ENCODE data around the gene PCDHA4. TPM values are rescaled to one million over a fixed set of nuclear protein-coding genes. Genes with fewer than 3 reads are reported as not detected.
"Not testable (repeated sequence)": the region's sequence is repeated elsewhere in the genome, so short reads cannot be mapped to it uniquely, and the experiment has no call there.

The PCDHA4 gene
- total and polyA plus RNA-seq, 2 donors (not counting 1 experiment from before 2014, with no cell fraction given), result 0.42 to 1.2 TPM

GRCh38 chr5:140791089-140791488 is 15.8 kb upstream of the PCDHA4 start:
- Histone ChIP-seq H3K79me2 (ENCODE audit: control insufficient read depth, insufficient read depth, low read length) (no peaks in the 10 kb centered on the region), H3K9ac (ENCODE audit: insufficient read depth, low read length) (no peak overlapping the region), H2AFZ (ENCODE audit: low read length) (no peak overlapping the region), H3K4me1 (ENCODE audit: control insufficient read depth, extremely low read depth, insufficient read depth, low read length) (no peaks in the 10 kb centered on the region), H3K4me2 (ENCODE audit: extremely low read depth, insufficient read depth, low read length) (no peak overlapping the region), H4K20me1 (ENCODE audit: control insufficient read depth, extremely low read depth, insufficient read depth, low read length) (no peaks in the 10 kb centered on the region), H3K4me3 (replicated peaks in 1 of 4; ENCODE audit: control extremely low read depth in 1 of 4, insufficient read depth in 1 of 4, low read depth in 3 of 4, low read length in 4 of 4) (no peak overlapping the region), H3K36me3 (ENCODE audit: control insufficient read depth, insufficient read depth, low read length) (no peaks in the 10 kb centered on the region), H3K9me3 (ENCODE audit: control insufficient read depth, insufficient read depth, low read depth, low read length) (no peaks in the 10 kb centered on the region), H3K27ac (ENCODE audit: insufficient read depth, low read length) (no peak overlapping the region), H3K27me3 (ENCODE audit: control insufficient read depth, insufficient read depth, low read length) (no peaks in the 10 kb centered on the region)
- no peak for DNase-seq (ENCODE audit: low read depth in 2 of 2)
- TF ChIP-seq EZH2 (IDR thresholded peaks at IDR 0.05; ENCODE audit: low read length, missing control alignments), result no peak
- TF ChIP-seq, protein P1, sequence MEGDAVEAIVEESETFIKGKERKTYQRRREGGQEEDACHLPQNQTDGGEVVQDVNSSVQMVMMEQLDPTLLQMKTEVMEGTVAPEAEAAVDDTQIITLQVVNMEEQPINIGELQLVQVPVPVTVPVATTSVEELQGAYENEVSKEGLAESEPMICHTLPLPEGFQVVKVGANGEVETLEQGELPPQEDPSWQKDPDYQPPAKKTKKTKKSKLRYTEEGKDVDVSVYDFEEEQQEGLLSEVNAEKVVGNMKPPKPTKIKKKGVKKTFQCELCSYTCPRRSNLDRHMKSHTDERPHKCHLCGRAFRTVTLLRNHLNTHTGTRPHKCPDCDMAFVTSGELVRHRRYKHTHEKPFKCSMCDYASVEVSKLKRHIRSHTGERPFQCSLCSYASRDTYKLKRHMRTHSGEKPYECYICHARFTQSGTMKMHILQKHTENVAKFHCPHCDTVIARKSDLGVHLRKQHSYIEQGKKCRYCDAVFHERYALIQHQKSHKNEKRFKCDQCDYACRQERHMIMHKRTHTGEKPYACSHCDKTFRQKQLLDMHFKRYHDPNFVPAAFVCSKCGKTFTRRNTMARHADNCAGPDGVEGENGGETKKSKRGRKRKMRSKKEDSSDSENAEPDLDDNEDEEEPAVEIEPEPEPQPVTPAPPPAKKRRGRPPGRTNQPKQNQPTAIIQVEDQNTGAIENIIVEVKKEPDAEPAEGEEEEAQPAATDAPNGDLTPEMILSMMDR (conservative IDR thresholded peaks at IDR 0.05 in 1 of 2, IDR thresholded peaks at IDR 0.05 in 1 of 2; ENCODE audit: low read depth in 1 of 2, low read length in 2 of 2), result no peak

DNA sequence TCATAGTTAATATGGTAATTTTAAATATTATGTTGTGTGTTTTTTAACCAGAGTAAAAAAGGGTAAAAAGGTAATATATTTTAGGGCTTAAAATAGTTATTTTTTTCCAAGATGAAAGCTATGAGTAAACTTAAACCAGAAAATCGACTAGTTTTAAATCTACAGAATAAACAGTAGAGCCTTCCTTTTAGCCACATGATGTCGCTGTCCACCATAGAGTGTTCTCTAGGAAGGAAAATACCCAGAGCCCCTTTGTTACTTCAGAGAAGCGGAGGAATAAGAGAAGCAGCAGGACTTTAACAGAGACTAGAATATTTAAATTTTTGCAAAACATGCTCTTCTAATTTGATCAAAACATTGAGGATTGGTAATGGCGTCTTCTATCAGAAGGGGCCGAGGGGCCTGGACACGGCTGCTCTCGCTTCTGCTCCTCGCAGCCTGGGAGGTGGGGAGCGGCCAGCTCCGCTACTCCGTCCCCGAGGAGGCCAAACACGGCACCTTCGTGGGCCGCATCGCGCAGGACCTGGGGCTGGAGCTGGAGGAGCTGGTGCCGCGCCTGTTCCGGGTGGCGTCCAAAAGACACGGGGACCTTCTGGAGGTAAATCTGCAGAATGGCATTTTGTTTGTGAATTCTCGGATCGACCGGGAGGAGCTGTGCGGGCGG is 12.1 kb upstream of the PCDHA4 start, which contains the start of gene PCDHA2:
TSS of gene PCDHA2 (plus strand) at position 258 of the 664 bp plus-strand sequence.
- H3K9ac ChIP-seq (ENCODE audit: insufficient read depth, low read length), result no peak within 1 kb of the TSS
- TF ChIP-seq, protein P1 (conservative IDR thresholded peaks at IDR 0.05 in 1 of 2, IDR thresholded peaks at IDR 0.05 in 1 of 2; ENCODE audit: low read depth in 1 of 2, low read length in 2 of 2), result peak in 1 of 2 donors; percentile 6
- no peak for TF ChIP-seq EZH2 (IDR thresholded peaks at IDR 0.05; ENCODE audit: low read length, missing control alignments)
- DNase-seq (ENCODE audit: low read depth in 2 of 2), result peak in 1 of 2 donors; percentile 5
- H3K79me2 ChIP-seq (ENCODE audit: control insufficient read depth, insufficient read depth, low read length), result no peaks in the 10 kb centered on the region
- no peaks in the 10 kb centered on the region for H3K36me3 ChIP-seq (ENCODE audit: control insufficient read depth, insufficient read depth, low read length)
- no peaks in the 10 kb centered on the region for H3K4me1 ChIP-seq (ENCODE audit: control insufficient read depth, extremely low read depth, insufficient read depth, low read length)
- H3K27ac ChIP-seq (ENCODE audit: insufficient read depth, low read length), result no peak within 1 kb of the TSS
- no peaks in the 10 kb centered on the region for H4K20me1 ChIP-seq (ENCODE audit: control insufficient read depth, extremely low read depth, insufficient read depth, low read length)
- no peaks in the 10 kb centered on the region for H3K9me3 ChIP-seq (ENCODE audit: control insufficient read depth, insufficient read depth, low read depth, low read length)
- no peak within 1 kb of the TSS for H3K4me2 ChIP-seq (ENCODE audit: extremely low read depth, insufficient read depth, low read length)
- no peaks in the 10 kb centered on the region for H3K27me3 ChIP-seq (ENCODE audit: control insufficient read depth, insufficient read depth, low read length)
- H3K4me3 ChIP-seq (replicated peaks in 1 of 4; ENCODE audit: control extremely low read depth in 1 of 4, insufficient read depth in 1 of 4, low read depth in 3 of 4, low read length in 4 of 4), result peak within 1 kb of the TSS in 2 of 4 experiments; percentile 7 to 23
- H2AFZ ChIP-seq (ENCODE audit: low read length), result no peak within 1 kb of the TSS

DNA sequence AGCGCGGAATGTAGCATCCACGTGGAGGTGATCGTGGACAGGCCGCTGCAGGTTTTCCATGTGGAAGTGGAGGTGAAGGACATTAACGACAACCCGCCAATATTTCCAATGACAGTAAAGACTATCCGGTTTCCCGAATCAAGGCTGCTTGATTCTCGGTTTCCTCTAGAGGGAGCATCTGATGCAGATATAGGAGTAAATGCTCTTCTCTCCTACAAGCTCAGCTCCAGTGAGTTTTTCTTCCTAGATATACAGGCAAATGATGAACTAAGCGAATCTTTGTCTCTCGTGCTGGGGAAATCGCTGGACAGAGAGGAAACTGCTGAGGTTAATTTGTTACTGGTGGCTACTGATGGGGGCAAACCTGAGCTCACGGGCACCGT is 11.6 kb upstream of the PCDHA4 start:
- Histone ChIP-seq H3K9ac (ENCODE audit: insufficient read depth, low read length) (no peak overlapping the region), H3K4me1 (ENCODE audit: control insufficient read depth, extremely low read depth, insufficient read depth, low read length) (no peaks in the 10 kb centered on the region), H3K27me3 (ENCODE audit: control insufficient read depth, insufficient read depth, low read length) (no peaks in the 10 kb centered on the region), H3K9me3 (ENCODE audit: control insufficient read depth, insufficient read depth, low read depth, low read length) (no peaks in the 10 kb centered on the region), H4K20me1 (ENCODE audit: control insufficient read depth, extremely low read depth, insufficient read depth, low read length) (no peaks in the 10 kb centered on the region), H3K27ac (ENCODE audit: insufficient read depth, low read length) (no peak overlapping the region), H3K36me3 (ENCODE audit: control insufficient read depth, insufficient read depth, low read length) (no peaks in the 10 kb centered on the region), H2AFZ (ENCODE audit: low read length) (no peak overlapping the region), H3K4me3 (replicated peaks in 1 of 4; ENCODE audit: control extremely low read depth in 1 of 4, insufficient read depth in 1 of 4, low read depth in 3 of 4, low read length in 4 of 4) (peak overlapping the region in 1 of 4 experiments; percentile 7), H3K4me2 (ENCODE audit: extremely low read depth, insufficient read depth, low read length) (no peak overlapping the region), H3K79me2 (ENCODE audit: control insufficient read depth, insufficient read depth, low read length) (no peaks in the 10 kb centered on the region)
- TF ChIP-seq EZH2 (IDR thresholded peaks at IDR 0.05; ENCODE audit: low read length, missing control alignments), result no peak
- TF ChIP-seq, protein P1 (conservative IDR thresholded peaks at IDR 0.05 in 1 of 2, IDR thresholded peaks at IDR 0.05 in 1 of 2; ENCODE audit: low read depth in 1 of 2, low read length in 2 of 2), result no peak
- no peak for DNase-seq (ENCODE audit: low read depth in 2 of 2)

DNA sequence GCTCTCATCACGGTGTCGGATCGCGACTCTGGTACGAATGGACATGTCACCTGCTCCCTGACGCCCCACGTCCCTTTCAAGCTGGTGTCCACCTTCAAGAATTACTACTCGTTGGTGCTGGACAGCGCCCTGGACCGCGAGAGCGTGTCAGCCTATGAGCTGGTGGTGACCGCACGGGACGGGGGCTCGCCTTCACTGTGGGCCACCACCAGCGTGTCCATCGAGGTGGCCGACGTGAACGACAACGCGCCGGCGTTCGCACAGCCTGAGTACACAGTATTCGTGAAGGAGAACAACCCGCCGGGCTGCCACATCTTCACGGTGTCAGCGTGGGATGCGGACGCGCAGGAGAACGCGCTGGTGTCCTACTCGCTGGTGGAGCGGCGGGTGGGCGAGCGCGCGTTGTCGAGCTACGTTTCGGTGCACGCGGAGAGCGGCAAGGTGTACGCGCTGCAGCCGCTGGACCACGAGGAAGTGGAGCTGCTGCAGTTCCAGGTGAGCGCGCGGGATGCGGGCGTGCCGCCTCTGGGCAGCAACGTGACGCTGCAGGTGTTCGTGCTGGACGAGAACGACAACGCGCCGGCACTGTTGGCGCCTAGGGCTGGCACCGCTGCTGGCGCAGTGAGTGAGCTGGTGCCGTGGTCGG is 10.7 kb upstream of the PCDHA4 start:
- not testable (repeated sequence) for H3K9me3 ChIP-seq (ENCODE audit: control insufficient read depth, insufficient read depth, low read depth, low read length)

More for the DNA sequence above, 10.7 kb upstream of the PCDHA4 start:
- H3K4me1 ChIP-seq (ENCODE audit: control insufficient read depth, extremely low read depth, insufficient read depth, low read length); DNase-seq (ENCODE audit: low read depth in 2 of 2); H3K27me3 ChIP-seq (ENCODE audit: control insufficient read depth, insufficient read depth, low read length); H2AFZ ChIP-seq (ENCODE audit: low read length); H4K20me1 ChIP-seq (ENCODE audit: control insufficient read depth, extremely low read depth, insufficient read depth, low read length); H3K36me3 ChIP-seq (ENCODE audit: control insufficient read depth, insufficient read depth, low read length); H3K79me2 ChIP-seq (ENCODE audit: control insufficient read depth, insufficient read depth, low read length); H3K4me2 ChIP-seq (ENCODE audit: extremely low read depth, insufficient read depth, low read length); H3K9ac ChIP-seq (ENCODE audit: insufficient read depth, low read length); H3K27ac ChIP-seq (ENCODE audit: insufficient read depth, low read length); H3K4me3 ChIP-seq (replicated peaks in 1 of 4; ENCODE audit: control extremely low read depth in 1 of 4, insufficient read depth in 1 of 4, low read depth in 3 of 4, low read length in 4 of 4): not testable (repeated sequence)
